ENCODE results near the gene DRAXIN. TPM values are rescaled to one million over a fixed set of nuclear protein-coding genes. Genes with fewer than 3 reads are reported as not detected.

The DRAXIN gene
- total and polyA plus RNA-seq, 2 donors (not counting 3 experiments of a cell fraction or from before 2014, with no cell fraction given): 0.44 to 3.2 TPM

GRCh38 chr1:11729498-11730428, 38.3 kb downstream of the DRAXIN start:
- ChIA-PET CTCF (interaction anchor here (1.4 to 2.5 kb wide), 4 partner anchors 10 to 79 kb away, joined by 3 to 18 read pairs (median 6); partner anchors contain the start of gene FBXO6), POLR2A (no interaction called here)
- Histone ChIP-seq H3K4me3 (replicated peaks in 1 of 3; ENCODE audit: insufficient read depth in 1 of 3, low read depth in 1 of 3, low read length in 3 of 3) (no peak overlapping the region), H3K9me1 (replicated peaks; ENCODE audit: control insufficient read depth, extremely low read depth, insufficient read depth, low read length) (no peaks in the 10 kb centered on the region), H3K9me3 (replicated peaks; ENCODE audit: control insufficient read depth, insufficient read depth, low read length) (no peaks in the 10 kb centered on the region), H3K27me3 (ENCODE audit: control insufficient read depth in 2 of 2, insufficient read depth in 2 of 2, low read length in 2 of 2) (no peaks in the 10 kb centered on the region), H3K4me2 (ENCODE audit: insufficient read depth, low read length) (no peak overlapping the region), H2AFZ (ENCODE audit: low read depth, low read length) (no peak overlapping the region), H3K27ac (ENCODE audit: insufficient read depth, low read depth, low read length) (no peak overlapping the region), H3K9ac (replicated peaks; ENCODE audit: extremely low read depth, insufficient read depth, low read length) (no peak overlapping the region), H3K36me3 (ENCODE audit: control insufficient read depth in 2 of 2, extremely low read depth in 1 of 2, insufficient read depth in 2 of 2, low read length in 2 of 2) (no peaks in the 10 kb centered on the region), H4K20me1 (replicated peaks; ENCODE audit: control insufficient read depth, extremely low read depth, insufficient read depth, low read length) (no peaks in the 10 kb centered on the region), H3K79me2 (ENCODE audit: control insufficient read depth, insufficient read depth, low read length) (no peaks in the 10 kb centered on the region), H3K4me1 (ENCODE audit: control insufficient read depth, extremely low read depth, insufficient read depth, low read length) (peaks cover 21% of the 10 kb centered on the region)
- no peak for DNase-seq (ENCODE audit: low read depth, low spot score)
- intact Hi-C loops (cut with micrococcal nuclease) (loop anchor here (10.0 kb wide), 1 partner anchor 455 kb away; the partner anchor contains the start of gene UBIAD1), dilution Hi-C loops (cut with MboI; ENCODE audit: extremely low pct_ligation_motif_present, low sequenced_read_pairs) (no loop called here)
- no peak for TF ChIP-seq GATA2 (IDR thresholded peaks at IDR 0.05; ENCODE audit: insufficient read depth, insufficient read length, low read depth, low read length)
- TF ChIP-seq, protein P1, sequence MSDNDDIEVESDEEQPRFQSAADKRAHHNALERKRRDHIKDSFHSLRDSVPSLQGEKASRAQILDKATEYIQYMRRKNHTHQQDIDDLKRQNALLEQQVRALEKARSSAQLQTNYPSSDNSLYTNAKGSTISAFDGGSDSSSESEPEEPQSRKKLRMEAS (IDR thresholded peaks at IDR 0.05; ENCODE audit: insufficient read depth, insufficient read length): peak; percentile 22
- FAIRE-seq: no peak
- BruUV-seq (replicated peaks): no TSS peak

DNA sequence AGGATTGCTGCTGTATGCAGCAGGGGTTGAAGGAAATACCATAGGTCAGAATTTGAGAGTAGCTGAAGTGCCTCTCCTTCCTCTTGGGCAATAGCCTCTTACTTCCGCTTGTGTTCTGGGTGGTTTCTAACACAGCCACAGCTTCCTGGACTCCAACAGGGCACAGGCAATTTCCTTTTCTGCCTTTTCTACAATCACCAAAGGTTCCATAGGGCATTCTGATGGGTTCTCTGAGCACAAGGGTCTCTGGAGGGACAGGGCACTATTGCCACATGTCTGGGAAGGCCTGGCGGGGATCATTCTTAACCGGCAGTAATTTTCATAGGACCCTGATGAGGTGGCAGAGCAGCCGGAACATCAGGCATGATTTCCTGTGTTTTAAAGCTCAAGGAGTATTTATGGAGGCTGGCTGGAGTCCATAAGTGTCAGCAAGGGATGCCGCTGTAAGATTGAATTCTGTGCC, 39.0 kb downstream of the DRAXIN start:
- Histone ChIP-seq H4K20me1 (replicated peaks; ENCODE audit: control insufficient read depth, extremely low read depth, insufficient read depth, low read length) (no peaks in the 10 kb centered on the region), H3K4me1 (ENCODE audit: control insufficient read depth, extremely low read depth, insufficient read depth, low read length) (peaks cover 21% of the 10 kb centered on the region), H3K27ac (ENCODE audit: insufficient read depth, low read depth, low read length) (peak overlapping the region; percentile 30), H3K9ac (replicated peaks; ENCODE audit: extremely low read depth, insufficient read depth, low read length) (no peak overlapping the region), H3K4me2 (ENCODE audit: insufficient read depth, low read length) (peak overlapping the region; percentile 66), H3K9me3 (replicated peaks; ENCODE audit: control insufficient read depth, insufficient read depth, low read length) (no peaks in the 10 kb centered on the region), H3K9me1 (replicated peaks; ENCODE audit: control insufficient read depth, extremely low read depth, insufficient read depth, low read length) (no peaks in the 10 kb centered on the region), H3K27me3 (ENCODE audit: control insufficient read depth in 2 of 2, insufficient read depth in 2 of 2, low read length in 2 of 2) (no peaks in the 10 kb centered on the region), H3K4me3 (replicated peaks in 1 of 3; ENCODE audit: insufficient read depth in 1 of 3, low read depth in 1 of 3, low read length in 3 of 3) (no peak overlapping the region), H2AFZ (ENCODE audit: low read depth, low read length) (peak overlapping the region; percentile 86), H3K79me2 (ENCODE audit: control insufficient read depth, insufficient read depth, low read length) (no peaks in the 10 kb centered on the region), H3K36me3 (ENCODE audit: control insufficient read depth in 2 of 2, extremely low read depth in 1 of 2, insufficient read depth in 2 of 2, low read length in 2 of 2) (no peaks in the 10 kb centered on the region)
- FAIRE-seq: peak; percentile 81
- POLR2A ChIA-PET: no interaction called here
- DNase-seq (ENCODE audit: low read depth, low spot score): peak; percentile 30
- intact Hi-C loops (cut with micrococcal nuclease): loop anchor here (10.0 kb wide), 1 partner anchor 456 kb away; the partner anchor contains the start of gene UBIAD1
- no TSS peak for BruUV-seq (replicated peaks)
- CTCF ChIA-PET: interaction anchor here (1.4 to 2.5 kb wide), 4 partner anchors 11 to 80 kb away, joined by 3 to 18 read pairs (median 6); partner anchors contain the start of gene FBXO6
- dilution Hi-C loops (cut with MboI; ENCODE audit: extremely low pct_ligation_motif_present, low sequenced_read_pairs): no loop called here
- TF ChIP-seq FOS (IDR thresholded peaks at IDR 0.05; ENCODE audit: borderline replicate concordance, insufficient read depth, low read length) (no peak), MYC (IDR thresholded peaks at IDR 0.05; ENCODE audit: low read depth, low read length) (no peak), POLR2A (IDR thresholded peaks at IDR 0.05; ENCODE audit: low read depth, low read length) (no peak), GATA2 (IDR thresholded peaks at IDR 0.05; ENCODE audit: insufficient read depth, insufficient read length, low read depth, low read length) (no peak), EZH2 (IDR thresholded peaks at IDR 0.05; ENCODE audit: borderline replicate concordance, low read depth, low read length, severe bottlenecking) (no peak), JUN (IDR thresholded peaks at IDR 0.05; ENCODE audit: borderline replicate concordance, insufficient read depth, insufficient read length, low read depth) (no peak), POLR2AphosphoS5 (IDR thresholded peaks at IDR 0.05; ENCODE audit: insufficient read depth, low read depth, low read length) (no peak), CTCF (IDR thresholded peaks at IDR 0.05; ENCODE audit: extremely low read depth in 1 of 2, insufficient read depth in 1 of 2, low read depth in 1 of 2, low read length in 2 of 2) (no peak)
- TF ChIP-seq, protein P1 (IDR thresholded peaks at IDR 0.05; ENCODE audit: insufficient read depth, insufficient read length): no peak
